Muscle of arm (tissue), 12 donors: ENCODE measurements around the gene GSDMA. TPM values are rescaled to one million over a fixed set of nuclear protein-coding genes. Genes with fewer than 3 reads are reported as not detected.
A peak's percentile ranks its signal among the peaks of the same experiment; 100 is the strongest.
"Not testable (repeated sequence)": the region's sequence is repeated elsewhere in the genome, so short reads cannot be mapped to it uniquely, and the experiment has no call there.

ENCODE experiments used
- DNase-seq: peaks from one replicate; pipeline ENCODE4 v3.0.0-alpha.2; 2013
- polyA plus RNA-seq, 12 donors: library from polyadenylated mRNA; unstranded; fragments of 120-200 nt; gene quantifications; one replicate each; pipeline ENCODE4 v1.2.1, GENCODE V29; 2013; ENCODE audit not compliant: insufficient read length in 12 of 12

Gene GSDMA
- polyA plus RNA-seq, 12 donors, result 0.08 to 0.19 (median 0.14) TPM; not detected in 2

GRCh38 chr17:39996800-39997199 is 34.0 kb downstream of the GSDMA start:
- no peak for DNase-seq

- no peak for DNase-seq
Measured at GRCh38 chr17:39997543-39997942, 34.7 kb downstream of the GSDMA start.

GRCh38 chr17:39999067-39999466 is 36.3 kb downstream of the GSDMA start:
- DNase-seq, result no peak

- DNase-seq, result no peak
Measured at GRCh38 chr17:40000161-40000560, 37.4 kb downstream of the GSDMA start.

- not testable (repeated sequence) for DNase-seq
Measured at GRCh38 chr17:40001335-40001734, 38.5 kb downstream of the GSDMA start.

- DNase-seq, result no peak
Measured at GRCh38 chr17:40004072-40004471, 41.3 kb downstream of the GSDMA start.

GRCh38 chr17:40004712-40005111 is 41.9 kb downstream of the GSDMA start:
- DNase-seq, result no peak

GRCh38 chr17:40005520-40005919 is 42.7 kb downstream of the GSDMA start:
- DNase-seq, result no peak

- DNase-seq, result not testable (repeated sequence)
Measured at GRCh38 chr17:40010946-40011500, 48.2 kb downstream of the GSDMA start.

- DNase-seq, result not testable (repeated sequence)
Measured at GRCh38 chr17:40012017-40012647, 49.3 kb downstream of the GSDMA start.

- no peak for DNase-seq
Measured at GRCh38 chr17:40014375-40014980, 51.7 kb downstream of the GSDMA start.

- DNase-seq, result no peak
Measured at GRCh38 chr17:40015005-40015997, 52.5 kb downstream of the GSDMA start, which contains the start of gene CSF3. CSF3 (plus strand) TSS chr17:40015440; CDS start chr17:40015475, 35 bp downstream.

- no peak for DNase-seq
Measured at GRCh38 chr17:40015998-40016985, 53.5 kb downstream of the GSDMA start.

- no peak for DNase-seq
Measured at GRCh38 chr17:40017422-40018080, 54.7 kb downstream of the GSDMA start.

GRCh38 chr17:40018211-40019121 is 55.7 kb downstream of the GSDMA start:
- peak; percentile 66 for DNase-seq

GRCh38 chr17:40019140-40019991 is 56.6 kb downstream of the GSDMA start:
- no peak for DNase-seq

- DNase-seq, result no peak
Measured at GRCh38 chr17:40020146-40020545, 57.3 kb downstream of the GSDMA start.

- DNase-seq, result no peak
Measured at GRCh38 chr17:40021451-40021971, 58.7 kb downstream of the GSDMA start.
